ENCODE measurements around the gene RING1. TPM values are rescaled to one million over a fixed set of nuclear protein-coding genes. Genes with fewer than 3 reads are reported as not detected.

RING1 gene
- total and polyA plus RNA-seq, 8 donors: 37.4 to 70.6 (median 55.4) TPM

DNA sequence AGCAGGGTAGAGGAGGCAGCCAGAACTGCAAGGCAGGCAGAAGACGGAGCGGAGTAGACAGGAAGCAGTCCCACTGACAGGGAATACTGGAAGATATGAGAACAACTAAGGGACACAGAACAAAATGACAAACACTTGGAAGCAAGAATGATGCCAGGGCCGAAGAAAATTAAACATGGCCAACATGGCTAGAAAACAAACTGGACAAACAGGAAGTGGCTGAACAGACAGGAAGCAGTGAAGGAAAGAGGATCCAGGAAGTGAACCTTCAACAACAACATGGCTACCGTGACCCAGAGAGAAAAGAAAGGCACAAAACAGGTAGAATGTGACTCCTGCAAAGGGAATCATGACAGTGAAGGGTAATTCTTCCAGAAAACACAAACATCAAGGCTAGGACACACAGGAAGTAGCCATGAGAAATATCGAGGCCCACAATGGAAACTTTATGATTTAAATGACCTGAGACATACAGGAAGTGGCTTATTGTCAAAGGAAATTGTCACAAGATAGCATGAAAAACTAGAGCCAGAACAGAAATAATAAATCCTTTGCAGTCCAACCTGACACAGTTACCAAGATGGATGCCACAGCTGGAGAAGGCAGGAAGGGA is 25.1 kb upstream of the RING1 start:
- no peak for TF ChIP-seq CTCF (IDR thresholded peaks at IDR 0.05)
- DNase-seq (no peak), ATAC-seq (no peak)
- peaks cover 0 to 8% of the 10 kb centered on the region in 2 donors for H3K4me1 ChIP-seq
- intact Hi-C loops (cut with DNase I): no loop called here
- no peak overlapping the region for H3K4me3 ChIP-seq
- H3K27ac ChIP-seq: peak overlapping the region in 1 of 2 donors; percentile 45
- H3K9me3 ChIP-seq: peaks cover 0 to 6% of the 10 kb centered on the region in 2 donors
- H3K36me3 ChIP-seq: no peaks in the 10 kb centered on the region
- peaks cover 0 to 7% of the 10 kb centered on the region in 2 donors for H3K27me3 ChIP-seq

GRCh38 chr6:33185190-33185589 is 23.1 kb upstream of the RING1 start:
- Histone ChIP-seq H3K27ac (no peak overlapping the region), H3K27me3 (peaks cover 0 to 22% of the 10 kb centered on the region in 2 donors), H3K4me3 (no peak overlapping the region), H3K9me3 (peaks cover 0 to 6% of the 10 kb centered on the region in 2 donors), H3K36me3 (no peaks in the 10 kb centered on the region), H3K4me1 (peaks cover 0 to 8% of the 10 kb centered on the region in 2 donors)
- TF ChIP-seq CTCF (IDR thresholded peaks at IDR 0.05): no peak
- intact Hi-C loops (cut with DNase I): no loop called here
- peak in 1 of 4 donors; percentile 54 for DNase-seq
- ATAC-seq: no peak

DNA sequence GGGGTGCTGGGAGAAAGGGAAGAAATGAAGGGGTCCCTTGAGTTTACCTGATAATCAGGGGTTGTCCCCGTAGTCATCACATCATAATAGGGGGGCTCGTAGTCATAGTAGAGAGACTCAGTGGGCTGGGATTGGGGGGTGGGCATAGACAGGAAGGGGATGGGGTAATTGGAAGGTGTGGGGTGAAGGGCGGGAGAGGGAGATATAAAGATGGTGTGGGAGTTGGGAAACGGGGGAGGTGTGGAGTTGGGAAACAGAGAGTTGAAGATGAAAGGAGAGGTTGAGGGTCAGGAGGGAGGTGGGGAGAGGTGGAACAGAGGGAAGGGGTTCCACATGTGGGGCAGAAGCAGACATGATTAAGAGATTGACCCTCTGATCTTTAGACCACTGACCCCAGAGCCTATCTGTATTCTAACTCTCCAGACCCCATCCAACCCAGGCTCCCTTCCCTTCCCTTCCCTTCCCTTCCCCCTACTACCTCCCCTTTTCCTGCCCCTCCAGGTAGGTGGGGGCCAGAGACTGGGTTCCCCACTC is 22.6 kb upstream of the RING1 start:
- ATAC-seq (no peak), DNase-seq (no peak)
- Histone ChIP-seq H3K27ac (no peak overlapping the region), H3K4me1 (peaks cover 0 to 8% of the 10 kb centered on the region in 2 donors), H3K4me3 (no peak overlapping the region), H3K27me3 (peaks cover 3 to 26% of the 10 kb centered on the region in 2 donors), H3K9me3 (peaks cover 0 to 6% of the 10 kb centered on the region in 2 donors), H3K36me3 (no peaks in the 10 kb centered on the region)
- intact Hi-C loops (cut with DNase I): no loop called here
- TF ChIP-seq CTCF (IDR thresholded peaks at IDR 0.05): no peak

DNA sequence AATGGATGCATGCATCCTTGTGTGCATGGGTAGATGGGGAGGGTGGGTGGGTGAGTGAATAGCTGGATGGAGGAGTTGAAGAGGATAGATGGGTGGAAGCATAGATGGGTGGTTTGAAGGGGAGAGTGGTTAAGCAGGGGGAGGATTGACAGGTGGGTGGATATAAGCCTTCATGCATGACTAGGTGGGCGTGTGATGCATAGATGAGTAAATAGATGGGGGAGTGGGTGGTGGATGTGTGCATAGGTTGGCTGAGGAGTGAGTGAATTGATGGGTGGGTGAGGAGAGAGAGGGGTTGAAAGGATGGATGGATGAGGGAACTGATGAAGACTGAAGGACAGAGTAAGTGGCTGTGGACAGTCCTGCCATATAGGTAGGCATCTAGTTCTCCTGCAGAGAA is 20.5 kb upstream of the RING1 start:
- ATAC-seq (no peak), DNase-seq (no peak)
- no peak overlapping the region for H3K27ac ChIP-seq
- no peaks in the 10 kb centered on the region for H3K36me3 ChIP-seq
- peaks cover 0 to 6% of the 10 kb centered on the region in 2 donors for H3K9me3 ChIP-seq
- TF ChIP-seq CTCF (IDR thresholded peaks at IDR 0.05): no peak
- no peak overlapping the region for H3K4me3 ChIP-seq
- intact Hi-C loops (cut with DNase I): no loop called here
- H3K27me3 ChIP-seq: peaks cover 22 to 47% of the 10 kb centered on the region in 2 donors
- peaks cover 8 to 20% of the 10 kb centered on the region in 2 donors for H3K4me1 ChIP-seq

GRCh38 chr6:33189164-33189563 is 19.1 kb upstream of the RING1 start:
- ATAC-seq (no peak), DNase-seq (peak in 1 of 4 donors; percentile 32)
- no peak for TF ChIP-seq CTCF (IDR thresholded peaks at IDR 0.05)
- Histone ChIP-seq H3K27ac (no peak overlapping the region), H3K4me1 (peaks cover 10 to 20% of the 10 kb centered on the region in 2 donors), H3K4me3 (no peak overlapping the region), H3K9me3 (no peaks in the 10 kb centered on the region), H3K27me3 (peaks cover 24 to 57% of the 10 kb centered on the region in 2 donors), H3K36me3 (peaks cover 0 to 3% of the 10 kb centered on the region in 2 donors)
- intact Hi-C loops (cut with DNase I): no loop called here

Data from left lung (tissue), 10 donors.